T-helper 1 cell (primary cell): ENCODE results near the gene NR5A1.

Source experiments
- DNase-seq, 5 donors: peaks; one replicate each; pipeline ENCODE4 v3.0.0-alpha.2; 2012 to 2020

The NR5A1 gene

DNA sequence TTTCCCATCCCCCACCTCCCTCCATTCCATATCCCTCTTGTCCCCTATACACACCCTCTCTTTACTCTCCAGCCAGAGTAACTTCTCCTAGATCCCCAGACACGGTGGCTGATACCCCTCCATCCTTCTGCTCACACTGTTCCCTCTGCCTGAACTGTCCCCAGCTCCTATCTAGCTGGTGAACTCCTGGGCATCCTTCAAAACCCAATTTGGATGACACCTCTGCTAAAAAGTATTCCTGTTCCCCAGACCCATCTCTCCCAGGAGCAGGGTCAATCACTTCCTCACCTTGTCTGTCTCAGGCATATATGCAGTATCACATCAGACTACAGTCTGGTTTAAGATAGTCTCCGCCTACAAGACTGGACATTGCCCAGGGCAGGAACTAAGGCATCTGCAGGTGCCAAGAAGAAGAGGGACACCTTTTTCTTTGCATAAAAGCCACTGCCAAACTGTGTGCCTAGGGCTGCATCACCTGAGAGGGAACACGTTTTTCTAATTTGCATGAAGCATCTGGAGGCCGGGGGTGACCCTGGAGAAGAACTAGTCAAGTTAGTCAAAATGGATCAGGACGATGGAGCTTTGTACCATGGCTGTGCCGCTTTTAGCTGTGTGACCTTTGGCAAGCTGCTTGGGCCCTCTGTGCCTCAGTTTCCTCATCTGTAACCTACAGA lies 27.1 kb downstream of the NR5A1 start:
- DNase-seq: no peak

DNA sequence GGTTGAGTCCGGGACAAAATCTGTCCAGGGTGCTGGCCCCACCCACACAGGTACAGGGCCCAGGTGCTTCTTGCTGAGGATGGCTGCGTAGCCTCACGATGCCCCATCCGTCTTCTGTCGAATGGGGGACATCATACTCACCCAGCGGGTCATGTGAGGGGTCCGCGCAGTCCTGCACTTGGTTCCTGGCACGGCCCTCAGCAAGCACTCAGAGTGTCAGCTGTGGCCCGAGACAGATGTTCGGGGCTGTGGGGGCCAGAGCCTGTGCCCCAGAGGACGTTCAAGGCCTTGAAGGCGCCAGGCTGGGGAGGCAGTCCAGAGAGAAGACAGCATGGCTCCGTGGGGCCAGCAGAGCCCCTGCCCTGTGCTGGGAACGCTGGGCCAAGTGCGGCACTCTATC lies 27.8 kb downstream of the NR5A1 start:
- DNase-seq: no peak

DNA sequence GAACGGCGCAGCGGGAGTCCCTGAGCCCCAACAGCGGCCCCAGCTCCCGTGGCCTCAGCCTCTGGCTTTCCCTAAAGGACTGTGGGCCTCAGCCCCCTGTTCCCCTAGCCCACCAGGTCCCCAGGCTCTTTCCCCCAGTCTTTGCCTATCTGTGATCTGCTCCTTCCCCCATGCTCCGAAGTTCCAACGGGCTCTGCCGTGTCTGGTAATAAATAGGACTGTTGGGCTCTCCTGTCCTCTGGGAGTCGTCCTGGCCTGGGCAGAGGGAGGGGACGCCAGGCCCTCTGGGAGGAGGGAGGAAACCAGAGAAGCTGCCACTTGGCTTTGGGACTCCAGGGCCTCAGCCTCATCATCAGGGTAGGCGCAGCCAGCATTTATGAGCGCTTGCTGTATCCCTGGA lies 28.8 kb downstream of the NR5A1 start:
- DNase-seq: no peak

DNA sequence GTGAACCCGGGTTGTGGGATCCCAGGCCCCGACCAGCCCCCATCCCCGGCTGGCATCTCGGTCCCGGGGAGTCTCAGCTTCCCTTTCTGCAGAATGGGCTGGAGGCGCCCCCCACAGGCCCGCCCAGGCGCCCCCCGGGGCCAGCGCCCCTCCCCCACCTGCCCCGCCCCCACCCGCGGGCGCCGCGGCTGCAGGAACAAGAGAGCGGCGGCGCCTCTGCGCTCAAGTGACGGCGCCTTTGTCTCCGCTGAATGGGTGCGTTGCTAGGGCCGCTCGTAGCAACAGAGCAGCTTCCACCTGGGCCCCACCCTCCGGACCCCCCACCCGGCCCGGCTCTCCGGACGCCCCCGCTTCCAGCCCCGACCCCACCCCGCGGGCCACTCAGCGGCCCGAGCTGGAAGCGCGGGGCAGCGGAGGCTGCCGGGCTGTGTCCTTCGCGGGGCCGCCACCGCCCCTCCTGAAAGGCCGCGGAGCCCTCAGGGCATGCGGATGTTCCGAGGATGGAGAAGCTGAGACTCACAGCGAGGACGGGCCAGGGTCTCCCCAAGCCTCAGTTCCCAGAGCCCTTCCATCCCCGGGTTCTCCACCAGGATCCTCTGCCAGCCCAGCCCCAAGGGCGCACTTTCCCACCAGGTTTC lies 29.4 kb downstream of the NR5A1 start:
- no peak for DNase-seq

DNA sequence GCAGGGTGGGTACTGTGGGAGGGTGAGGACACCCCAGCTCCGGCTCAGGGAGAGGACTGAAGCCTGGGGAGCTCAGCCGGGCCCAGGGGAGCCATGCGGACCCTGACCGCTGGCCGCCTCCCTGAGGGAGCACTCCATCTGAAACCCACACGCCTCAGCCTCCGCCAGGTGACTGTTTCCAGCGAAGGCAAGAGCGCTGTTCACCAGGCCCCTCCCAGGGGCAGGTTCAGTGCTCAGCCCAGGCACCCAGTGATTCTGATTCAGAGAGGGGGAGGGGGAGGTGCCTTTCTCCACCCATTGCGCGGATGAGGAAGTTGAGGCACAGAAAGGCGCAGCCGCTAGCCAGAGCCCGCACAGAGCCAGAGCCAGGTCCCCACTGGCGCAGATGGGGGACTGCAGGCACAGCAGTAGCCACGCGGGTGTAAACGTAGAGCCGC lies 30.0 kb downstream of the NR5A1 start:
- no peak for DNase-seq

DNA sequence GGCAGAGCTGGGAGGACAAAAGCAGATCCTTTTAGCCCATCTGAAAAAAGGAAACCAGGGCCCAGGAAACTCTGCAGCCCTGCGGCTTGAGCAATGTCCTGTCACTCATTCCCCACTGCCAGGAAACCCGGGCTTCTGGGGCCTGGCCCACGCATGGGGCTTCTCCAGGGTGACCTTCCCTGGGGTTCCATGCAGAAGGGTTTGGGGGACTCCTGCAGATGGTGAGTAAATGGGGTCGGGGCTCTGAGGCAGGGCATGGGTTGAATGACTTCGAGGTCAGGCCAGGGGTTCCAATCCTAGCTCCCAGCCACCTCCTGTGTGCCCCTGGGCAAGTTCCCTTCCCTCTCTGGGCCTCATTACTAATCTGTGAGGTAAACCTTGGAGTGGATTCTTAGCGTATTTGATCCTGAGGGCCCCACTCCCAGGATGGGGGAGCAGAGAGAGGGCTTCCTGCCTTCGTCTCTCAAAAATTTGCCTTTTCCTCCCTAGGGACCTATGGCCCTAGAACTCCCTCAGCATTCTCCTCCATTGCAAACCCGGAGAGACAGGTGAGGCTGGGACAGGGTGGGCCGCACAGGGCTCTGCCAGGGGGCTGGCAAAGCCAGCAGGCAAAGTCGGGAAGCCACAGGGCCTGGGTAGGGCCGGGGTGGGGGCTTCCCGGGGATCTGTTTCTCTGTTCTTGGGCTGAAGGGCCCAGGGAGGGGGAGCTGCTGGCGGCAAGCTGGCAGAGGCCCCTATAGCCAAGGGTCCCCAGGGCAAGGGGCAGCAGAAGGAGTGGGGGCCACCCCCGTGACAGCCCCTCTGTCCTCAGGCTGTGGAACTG lies 31.1 kb downstream of the NR5A1 start:
- DNase-seq: no peak

DNA sequence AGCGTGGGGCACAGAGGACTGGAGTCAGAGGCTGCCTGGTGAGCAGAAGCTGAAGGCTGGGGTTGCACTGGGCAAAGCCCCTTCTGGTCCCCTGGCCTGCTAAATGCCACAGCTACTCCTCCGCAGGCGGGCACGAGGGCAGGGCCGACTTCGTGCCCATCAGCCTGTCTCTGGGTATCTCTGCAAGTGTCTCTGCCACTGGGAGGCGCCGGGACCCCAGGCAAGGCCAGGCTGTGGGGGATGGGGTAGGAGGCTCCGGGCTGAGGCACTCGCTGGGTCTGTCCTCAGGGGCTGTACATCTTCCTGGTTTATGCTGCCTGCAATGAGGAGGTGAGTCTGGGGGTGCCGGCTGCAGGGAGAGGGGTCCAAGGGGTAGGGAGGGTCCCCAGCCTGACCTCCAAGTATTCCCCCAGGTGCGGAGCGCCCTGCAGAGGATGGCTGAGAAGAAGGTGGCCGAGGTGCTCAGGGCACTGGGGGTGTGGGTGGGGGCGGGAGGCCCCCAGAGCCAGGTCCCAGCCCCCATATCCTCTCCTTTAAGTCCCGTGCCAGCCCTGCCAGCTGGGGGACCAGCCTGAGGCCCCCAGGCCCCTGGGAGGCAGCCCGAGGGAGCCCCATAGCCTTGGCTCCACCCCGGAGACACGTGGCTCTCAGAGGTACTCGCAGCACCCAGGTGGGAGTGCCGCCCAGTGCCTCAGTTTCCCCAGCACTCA lies 31.9 kb downstream of the NR5A1 start:
- no peak for DNase-seq

DNA sequence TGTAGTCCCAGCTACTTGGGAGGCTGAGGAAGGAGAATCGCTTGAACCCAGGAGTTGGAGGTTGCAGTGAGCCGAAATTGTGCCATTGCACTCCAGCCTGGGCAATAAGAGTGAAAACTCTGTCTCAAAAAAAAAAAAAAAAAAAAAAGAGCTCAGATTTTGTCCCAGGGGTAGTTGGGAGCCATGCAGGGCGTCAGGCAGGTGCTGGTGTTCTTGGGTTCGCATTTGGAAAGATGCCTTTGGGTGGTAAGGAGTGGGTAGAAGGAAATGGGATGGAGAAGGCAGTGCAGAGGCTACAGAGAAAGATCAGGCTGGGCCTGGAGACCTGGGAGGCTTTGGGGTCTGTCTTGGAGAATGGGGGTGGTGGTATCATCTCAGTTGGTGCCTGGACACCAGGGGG lies 33.0 kb downstream of the NR5A1 start:
- DNase-seq: no peak

DNA sequence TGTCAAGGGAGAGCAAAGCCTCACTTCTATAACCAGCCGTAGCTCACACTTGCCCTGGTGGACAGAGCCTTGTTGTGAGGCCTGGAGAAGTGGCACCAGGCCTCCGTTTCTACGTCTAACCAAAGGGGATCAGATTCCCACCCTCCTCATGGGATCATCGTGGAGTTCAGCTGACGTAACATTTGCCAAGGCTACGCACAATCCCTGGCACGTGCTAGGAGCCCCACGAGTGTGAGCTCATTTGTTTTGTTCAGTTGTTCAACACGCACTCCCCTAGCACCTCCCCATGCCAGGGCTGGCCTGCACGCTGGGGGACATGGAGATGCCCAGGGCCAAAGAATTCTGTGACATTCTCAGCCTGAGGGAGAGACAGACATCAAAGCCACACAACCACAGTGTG lies 33.9 kb downstream of the NR5A1 start:
- no peak for DNase-seq

DNA sequence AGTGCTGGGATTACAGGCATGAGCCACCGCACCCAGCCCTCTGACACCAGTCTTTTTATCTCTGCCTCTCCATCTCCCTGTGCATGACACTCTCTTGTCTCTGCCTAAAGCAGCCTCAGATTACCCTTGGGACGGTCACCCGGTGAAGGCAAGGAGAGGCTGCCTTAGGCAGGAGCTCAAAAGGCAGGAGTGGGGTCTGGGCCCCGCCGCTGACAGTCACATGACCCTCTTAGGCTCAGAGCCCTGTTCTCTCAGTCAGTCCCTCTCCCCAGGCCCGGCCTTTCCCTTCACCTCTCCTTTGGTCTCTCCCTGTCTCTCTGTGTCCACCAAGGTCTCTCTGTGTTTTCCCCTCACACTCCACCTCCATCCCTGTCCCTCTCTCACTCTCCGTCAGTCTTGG lies 34.4 kb downstream of the NR5A1 start:
- no peak for DNase-seq

DNA sequence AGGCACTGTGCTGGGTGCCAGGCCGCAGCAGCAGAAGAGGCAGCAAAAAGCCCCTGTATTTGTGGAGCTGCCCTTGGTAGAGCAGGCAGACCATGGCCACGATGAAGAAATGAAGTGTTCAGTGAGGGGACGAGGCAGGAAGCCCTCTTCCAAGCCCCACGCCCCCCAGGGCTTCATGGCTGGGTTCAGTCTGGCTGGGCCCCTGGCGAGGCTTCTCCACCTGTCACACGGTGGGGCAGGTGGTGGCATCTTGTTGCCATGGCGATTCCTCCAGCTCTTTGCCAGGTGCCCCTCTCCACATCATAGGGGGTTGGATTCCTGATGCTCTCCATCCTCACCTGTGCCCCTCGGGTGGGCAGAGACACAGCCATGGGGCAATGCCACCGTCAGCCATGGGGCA lies 35.4 kb downstream of the NR5A1 start:
- DNase-seq: no peak

DNA sequence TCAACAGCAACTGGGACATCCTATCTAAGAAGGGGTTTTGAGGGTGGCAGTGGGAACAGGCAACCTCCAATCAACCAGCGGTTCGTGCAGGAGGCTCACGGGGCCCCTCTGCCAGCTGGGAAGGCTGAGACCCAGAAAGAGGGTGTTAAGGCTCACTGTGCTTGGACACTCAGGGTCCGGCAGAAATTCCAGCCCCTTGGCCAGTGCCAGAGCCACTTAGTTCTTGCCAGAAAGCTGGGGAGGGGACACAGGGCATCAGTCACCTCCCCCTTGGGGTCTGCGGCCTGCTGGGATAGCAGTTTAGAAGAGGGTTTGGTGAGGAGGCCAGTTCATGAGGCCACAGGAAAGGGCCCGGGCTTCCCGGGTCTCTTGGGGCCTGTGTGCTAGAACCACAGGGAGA lies 36.5 kb downstream of the NR5A1 start:
- no peak for DNase-seq

DNA sequence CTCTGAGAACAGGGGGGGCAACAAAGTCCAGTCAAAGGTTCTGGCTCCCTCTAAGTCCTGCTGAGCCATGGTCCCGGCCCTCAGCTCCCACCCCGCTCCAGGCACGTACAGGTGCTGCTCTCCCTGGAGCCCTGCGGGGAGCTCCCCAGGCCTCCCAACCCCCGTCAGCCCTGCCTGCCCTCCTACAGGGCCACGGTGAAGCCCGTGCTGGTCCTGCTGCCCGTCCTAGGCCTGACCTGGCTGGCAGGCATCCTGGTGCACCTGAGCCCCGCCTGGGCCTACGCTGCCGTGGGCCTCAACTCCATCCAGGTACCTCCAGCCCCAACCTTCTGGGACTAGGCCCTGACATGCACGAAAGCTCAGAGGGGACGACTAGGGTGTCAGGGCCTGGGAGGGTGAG lies 36.9 kb downstream of the NR5A1 start:
- DNase-seq: no peak

DNA sequence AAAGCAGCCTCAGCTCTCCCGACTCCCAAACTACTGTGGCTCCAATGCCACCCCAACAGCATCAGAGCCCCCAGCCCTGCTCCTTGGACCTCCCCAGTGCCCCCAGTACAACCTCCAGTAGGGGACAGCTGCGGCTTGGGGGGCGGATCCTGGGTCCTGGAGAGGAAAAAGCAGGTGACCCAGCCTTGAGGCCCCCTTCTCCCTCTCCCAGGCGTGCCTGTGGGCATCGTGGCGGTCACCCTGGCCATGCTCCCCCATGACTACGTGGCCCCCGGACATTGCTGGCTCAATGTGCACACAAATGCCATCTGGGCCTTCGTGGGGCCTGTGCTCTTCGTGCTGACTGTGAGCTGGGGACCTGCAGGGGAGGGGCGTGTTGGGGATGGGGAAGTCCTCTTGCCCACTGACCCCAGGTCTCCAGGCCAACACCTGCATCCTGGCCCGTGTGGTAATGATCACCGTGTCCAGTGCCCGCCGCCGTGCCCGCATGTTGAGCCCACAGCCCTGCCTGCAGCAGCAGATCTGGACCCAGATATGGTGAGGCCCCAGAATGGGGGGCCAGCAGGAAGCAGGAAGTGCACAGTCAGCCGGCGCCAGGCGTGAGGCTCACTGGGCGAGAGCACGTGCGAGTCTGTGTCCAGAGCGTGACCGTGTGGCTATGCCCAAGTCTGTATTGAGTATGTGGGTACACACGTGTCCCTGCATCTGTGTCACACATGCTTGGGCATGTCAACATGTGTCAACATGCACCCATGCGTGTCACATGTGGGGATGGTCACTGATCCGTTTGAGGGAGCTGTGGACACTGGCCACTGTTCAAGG lies 38.0 kb downstream of the NR5A1 start:
- no peak for DNase-seq

DNA sequence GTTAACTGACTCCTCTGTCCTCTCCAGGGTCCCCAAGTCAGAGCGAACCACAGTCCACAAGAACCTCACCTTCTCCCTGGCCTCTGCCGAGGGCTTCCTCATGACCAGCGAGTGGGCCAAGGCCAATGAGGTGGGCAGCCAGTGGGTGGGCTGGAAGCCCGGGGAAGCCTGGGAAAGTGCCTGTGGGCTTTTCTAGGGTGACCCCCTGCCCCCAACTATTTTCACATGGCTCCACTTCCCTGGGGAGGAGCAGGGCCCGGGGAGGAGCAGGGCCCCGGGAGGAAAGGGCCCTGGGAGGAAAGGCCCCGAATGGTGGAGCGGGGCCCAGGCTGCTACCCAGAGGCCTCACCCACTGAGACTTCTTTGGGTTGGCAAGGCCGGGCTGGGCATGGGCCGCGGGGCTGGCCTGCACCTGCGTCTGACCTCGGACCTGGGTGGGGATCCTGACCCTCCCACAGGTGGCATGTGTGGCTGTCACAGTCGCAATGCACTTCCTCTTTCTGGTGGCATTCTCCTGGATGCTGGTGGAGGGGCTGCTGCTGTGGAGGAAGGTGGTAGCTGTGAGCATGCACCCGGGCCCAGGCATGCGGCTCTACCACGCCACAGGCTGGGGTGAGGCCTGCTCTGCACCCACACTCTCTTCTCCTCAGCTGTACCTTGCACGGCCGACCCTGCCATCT lies 39.0 kb downstream of the NR5A1 start:
- DNase-seq: no peak

DNA sequence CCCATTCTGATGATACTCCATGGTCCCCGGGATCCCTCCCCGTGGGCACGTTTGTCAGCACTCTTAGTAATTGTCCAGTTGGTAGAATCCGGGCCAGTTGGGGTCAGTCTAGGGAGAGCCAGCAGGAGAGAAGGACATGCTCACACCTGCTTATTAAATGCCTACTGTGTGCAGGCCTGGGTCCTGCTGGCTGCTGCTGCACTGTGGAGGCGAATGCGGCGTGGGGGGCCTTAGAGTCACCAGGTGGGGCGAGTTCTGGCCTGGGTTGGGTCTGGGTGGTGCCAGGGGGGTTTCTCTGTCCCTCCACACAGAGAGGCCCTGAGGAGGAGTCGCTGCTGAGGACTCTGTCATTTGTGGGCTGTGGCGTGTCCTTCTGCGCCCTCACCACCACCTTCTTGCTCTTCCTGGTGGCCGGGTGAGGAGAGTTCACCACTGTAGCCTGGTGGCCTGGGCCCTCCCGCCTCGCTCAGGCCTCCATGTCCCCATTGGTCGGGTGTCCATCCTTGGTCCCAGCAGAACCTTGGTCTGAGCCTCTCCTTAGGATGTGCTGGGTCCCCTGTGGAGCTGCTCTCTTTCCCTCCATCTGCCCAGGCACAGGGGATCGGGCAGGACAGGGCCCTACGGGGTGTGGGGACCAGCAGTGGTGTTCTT lies 39.7 kb downstream of the NR5A1 start:
- no peak for DNase-seq

DNA sequence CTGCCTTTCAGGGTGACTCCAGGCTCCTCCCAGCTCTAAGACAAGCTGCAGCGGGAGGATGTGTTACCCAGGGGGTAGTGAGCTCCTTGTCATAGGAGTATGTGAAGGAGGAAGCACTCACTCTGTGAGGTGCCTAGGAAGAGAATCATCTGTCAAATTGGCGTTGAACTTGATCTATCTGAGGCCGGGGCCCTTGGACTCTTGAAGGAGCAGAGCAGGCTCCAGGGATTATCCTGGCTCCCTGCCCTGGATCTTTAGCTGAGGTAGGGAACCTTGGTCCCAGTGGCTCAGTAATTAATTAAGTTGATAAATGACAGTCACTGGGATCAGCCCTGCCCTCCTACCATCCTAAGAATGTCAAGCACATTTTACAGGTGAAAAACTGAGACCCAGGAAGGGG lies 41.5 kb downstream of the NR5A1 start:
- DNase-seq: no peak

DNA sequence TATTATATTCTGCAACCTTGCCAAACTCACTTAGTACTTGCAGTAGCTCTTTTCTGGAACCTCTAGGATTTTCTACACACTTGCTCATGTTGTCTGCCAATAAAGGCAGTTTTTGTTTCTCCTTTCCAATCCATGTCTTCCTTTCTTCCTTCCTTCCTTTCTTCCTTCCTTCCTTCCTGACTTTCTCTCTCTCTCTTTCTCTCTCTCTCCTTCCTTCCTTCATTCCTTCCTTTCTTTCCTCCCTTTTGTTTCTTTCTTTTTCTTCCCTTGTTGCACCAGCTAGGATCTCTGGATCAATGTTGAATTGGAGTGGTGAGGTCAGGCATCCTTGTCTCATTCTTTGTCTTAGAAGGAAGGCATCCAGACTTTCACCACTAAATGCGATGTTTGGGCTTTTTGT lies 44.5 kb downstream of the NR5A1 start:
- DNase-seq: no peak

DNA sequence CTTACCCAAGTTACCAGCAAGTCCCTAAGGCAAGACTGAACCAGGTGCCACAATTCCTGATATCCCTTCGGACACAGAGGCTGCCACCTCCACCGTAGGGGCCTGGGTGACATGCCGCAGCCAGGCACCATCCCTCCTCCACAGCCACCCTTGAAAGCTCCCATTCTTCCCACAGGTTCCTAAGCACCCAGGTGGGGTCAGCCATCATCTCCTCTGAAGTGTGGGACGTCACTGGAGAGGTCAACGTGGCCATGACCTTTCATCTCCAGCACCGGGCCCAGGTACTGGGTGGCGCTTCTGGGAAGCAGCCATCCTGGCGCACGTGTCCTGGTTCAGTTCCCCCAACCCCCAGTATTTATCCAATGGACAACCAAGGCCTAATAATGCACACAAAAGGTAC lies 48.8 kb downstream of the NR5A1 start:
- DNase-seq: no peak

DNA sequence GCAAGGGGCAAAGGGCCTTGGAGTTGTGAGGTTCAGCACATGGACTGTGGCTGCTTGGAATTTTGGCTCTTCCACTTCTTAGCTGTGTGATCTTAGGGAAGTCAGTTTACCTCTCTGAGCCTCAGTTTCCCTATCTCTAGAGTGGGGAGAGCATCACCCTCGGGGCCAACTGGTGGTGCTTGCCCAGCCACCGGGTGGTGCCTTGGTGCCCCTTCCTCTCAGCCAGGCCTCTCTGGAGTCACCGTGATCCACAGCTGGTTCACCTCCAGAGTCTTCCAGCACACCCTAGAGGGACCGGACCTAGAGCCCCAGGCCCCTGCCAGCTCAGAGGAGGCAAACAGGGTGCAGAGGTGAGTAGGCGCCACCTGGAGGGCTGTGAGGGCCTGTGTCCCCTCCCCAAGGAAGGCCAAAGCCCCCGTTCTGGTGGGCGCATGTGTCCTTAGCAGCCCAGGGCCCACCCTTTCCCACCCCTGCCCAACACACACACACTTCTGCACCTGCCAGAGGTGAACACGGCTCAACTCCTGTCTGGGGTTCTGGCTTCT lies 49.2 kb downstream of the NR5A1 start:
- DNase-seq: no peak
